Erythroblast (primary cell): ENCODE results near the gene ALPL.

Experiments used
- GATA1 ChIP-seq: IDR thresholded peaks from 2 replicates; pipeline ENCODE4 v1.6.1; 2011; ENCODE audit warnings: low read depth, mild to moderate bottlenecking, control low read depth, low read length, moderate library complexity
- POLR2A ChIP-seq: IDR thresholded peaks from 2 replicates; pipeline ENCODE4 v1.6.1; 2011; ENCODE audit warnings: mild to moderate bottlenecking, low read length

- no peak for TF ChIP-seq POLR2A
- no peak for TF ChIP-seq GATA1
Observed at GRCh38 chr1:21607549-21608529, 98.6 kb downstream of the ALPL start.
